Stimulated activated CD4-positive, alpha-beta T cell treated with anti-CD3 and anti-CD28 coated beads, Interleukin-4, amount 100 ng/mL, for 48 hours (primary cell): ENCODE results near the gene GTSF1L.

Experiments
- DNase-seq, 2 donors: peaks; one replicate each; pipeline ENCODE4 v3.0.0-alpha.2; 2020; ENCODE audit warnings: low read depth in 2 of 2

Gene GTSF1L

GRCh38 chr20:43716757-43717615 is 9.8 kb downstream of the GTSF1L start:
- DNase-seq, result no peak

GRCh38 chr20:43716123-43716522 is 10.7 kb downstream of the GTSF1L start:
- no peak for DNase-seq

- no peak for DNase-seq
Measured at GRCh38 chr20:43715511-43715910, 11.3 kb downstream of the GTSF1L start.

- DNase-seq, result no peak
Measured at GRCh38 chr20:43715044-43715443, 11.8 kb downstream of the GTSF1L start.

GRCh38 chr20:43711098-43711654 is 15.6 kb downstream of the GTSF1L start:
- no peak for DNase-seq

- DNase-seq, result no peak
Measured at GRCh38 chr20:43710370-43711044, 16.3 kb downstream of the GTSF1L start.

- DNase-seq, result no peak
Measured at GRCh38 chr20:43702502-43702901, 24.3 kb downstream of the GTSF1L start.

GRCh38 chr20:43700627-43701026 is 26.2 kb downstream of the GTSF1L start:
- no peak for DNase-seq

- no peak for DNase-seq
Measured at GRCh38 chr20:43699941-43700565, 26.7 kb downstream of the GTSF1L start.

GRCh38 chr20:43695571-43695970 is 31.2 kb downstream of the GTSF1L start:
- DNase-seq, result no peak

- no peak for DNase-seq
Measured at GRCh38 chr20:43694763-43695162, 32.0 kb downstream of the GTSF1L start.

GRCh38 chr20:43691928-43692524 is 34.8 kb downstream of the GTSF1L start:
- DNase-seq, result peak; percentile 49 to 62

- DNase-seq, result no peak
Measured at GRCh38 chr20:43690943-43691598, 35.7 kb downstream of the GTSF1L start.

- no peak for DNase-seq
Measured at GRCh38 chr20:43689165-43689564, 37.6 kb downstream of the GTSF1L start.

- DNase-seq, result no peak
Measured at GRCh38 chr20:43686820-43687219, 40.0 kb downstream of the GTSF1L start.

GRCh38 chr20:43682446-43682845 is 44.4 kb downstream of the GTSF1L start:
- no peak for DNase-seq

- DNase-seq, result no peak
Measured at GRCh38 chr20:43681991-43682410, 44.8 kb downstream of the GTSF1L start.

GRCh38 chr20:43681468-43681942 is 45.3 kb downstream of the GTSF1L start:
- no peak for DNase-seq

- no peak for DNase-seq
Measured at GRCh38 chr20:43680981-43681380, 45.8 kb downstream of the GTSF1L start.

- DNase-seq, result no peak
Measured at GRCh38 chr20:43676368-43676767, 50.4 kb downstream of the GTSF1L start.
